Suprapubic skin (tissue), 3 donors: ENCODE results near the gene MEA1.

Experiments used
- CTCF ChIP-seq, 2 donors: fragments of 200-600 bp in 1 of 2; fragments of 450-650 bp in 1 of 2; sonication (generic) in 1 of 2; IDR thresholded peaks; one replicate each; pipeline ENCODE4 v1.5.1; 2016 to 2019; ENCODE audit warnings: antibody characterized with exemption in 2 of 2, mild to moderate bottlenecking in 1 of 2, moderate library complexity in 1 of 2
- POLR2A ChIP-seq, 2 donors: fragments of 450-650 bp; IDR thresholded peaks; one replicate each; pipeline ENCODE4 v1.6.1; 2017; ENCODE audit warnings: antibody characterized with exemption in 2 of 2, mild to moderate bottlenecking in 2 of 2, moderate library complexity in 2 of 2

- TF ChIP-seq POLR2A (IDR thresholded peaks at IDR 0.05) (no peak), CTCF (IDR thresholded peaks at IDR 0.05) (no peak)
Measured at GRCh38 chr6:43012364-43012763, 1.4 kb downstream of the MEA1 start.
